Adrenal gland (tissue), 12 donors: Measurements from ENCODE around the gene TRIO. TPM values are rescaled to one million over a fixed set of nuclear protein-coding genes. Genes with fewer than 3 reads are reported as not detected.

Source experiments
- DNase-seq, 7 donors: peaks; one replicate each; pipeline ENCODE4 v3.0.0-alpha.2; 2019 to 2020
- H3K27ac ChIP-seq, 5 donors: fragments of 200-600 bp; sonication (generic) in 4 of 5; 1 replicate in 3 of 5; 2 replicates in 2 of 5; pipeline versions ENCODE4 v1.5.1 to v1.8.0; 2016 to 2020; ENCODE audit warnings: mild to moderate bottlenecking in 1 of 5
- H3K27me3 ChIP-seq: fragments of 200-600 bp; 2 replicates; pipeline ENCODE4 v1.8.0; 2021
- H3K36me3 ChIP-seq, 2 donors: fragments of 200-600 bp; replicated peaks in 1 of 2; 1 replicate in 1 of 2; 2 replicates in 1 of 2; pipeline versions ENCODE4 v1.5.1 to v1.8.0; 2018 to 2022
- H3K4me1 ChIP-seq, 2 donors: fragments of 200-600 bp; replicated peaks in 1 of 2; 1 replicate in 1 of 2; 2 replicates in 1 of 2; pipeline versions ENCODE4 v1.5.1 to v1.8.0; 2018 to 2021
- H3K4me3 ChIP-seq, 4 donors: fragments of 200-600 bp; sonication (generic) in 3 of 4; one replicate each; pipeline ENCODE4 v1.5.1; 2016 to 2018
- H3K9me3 ChIP-seq, 3 donors: fragments of 200-600 bp; sonication (generic) in 1 of 3; replicated peaks in 1 of 3; 1 replicate in 2 of 3; 2 replicates in 1 of 3; pipeline versions ENCODE4 v1.5.1 to v1.8.0; 2016 to 2021
- CTCF ChIP-seq, 6 experiments: fragments of 450-650 bp in 4 of 6; fragments of 200-600 bp in 2 of 6; sonication (generic) in 1 of 6; IDR thresholded peaks; 1 replicate in 5 of 6; 2 replicates in 1 of 6; pipeline versions ENCODE4 v1.5.1 to v1.8.0; 2016 to 2021; ENCODE audit warnings: antibody characterized with exemption in 6 of 6, mild to moderate bottlenecking in 2 of 6, moderate library complexity in 1 of 6
- POLR2A ChIP-seq, 2 donors: fragments of 450-650 bp; IDR thresholded peaks; one replicate each; pipeline ENCODE4 v1.6.1; 2017; ENCODE audit warnings: antibody characterized with exemption in 2 of 2, mild to moderate bottlenecking in 2 of 2, moderate library complexity in 1 of 2
- WGBS, 4 donors: extraction: QIAGEN DNeasy Blood & Tissue Kit in 2 of 4; methylation state at CpG; one replicate each; pipeline versions ENCODE4 v1.1.5 to v1.1.7; 2013 to 2017; 5-methylcytosine and 5-hydroxymethylcytosine counted together
- intact Hi-C, 2 donors: fragments of 100-400 bp; cut with DNase I; formaldehyde crosslinking; loops; one replicate each; pipeline versions ENCODE4 v1.14.1 to v1.15.0; 2022 to 2023
- polyA plus RNA-seq, 3 donors: library from polyadenylated mRNA; stranded (reverse); fragments of 200-250 nt in 2 of 3; fragments of 350-450 nt in 1 of 3; fragmentation: Illumina TruSeq in 1 of 3; extraction: RNeasy Lipid Tissue Mini Kit (QIAGEN cat#74804) in 1 of 3; gene quantifications; one replicate each; pipeline ENCODE4 v1.2.3, GENCODE V29; 2013 to 2014
- total RNA-seq, 9 donors: library from RNA; depleted of rRNA in 4 of 9; stranded (reverse); fragments of >200 nt in 4 of 9; fragments of 120-200 nt in 1 of 9; fragmentation: NEBNext Ultra II Directional in 1 of 9; extraction: Animal tissue kit (Norgen Biotek cat#: 25700) in 1 of 9; gene quantifications; one replicate each; pipeline versions ENCODE4 v1.1.0 to v1.2.4, GENCODE V29; 2013 to 2023
- donor health status: healthy with polysubstance abuse.
- donor health status: Bipolar disorder and iron deficiency.
- donor health status: DM: yes; HTN: yes; CAD: no.
- donor health status: DM: no; HTN: no; CAD: no.
- donor health status: DM: no; HTN: no; CAD: no.
- donor health status: DM: yes; HTN: yes; CAD: no.

TRIO gene
- total and polyA plus RNA-seq, 12 donors: 27.3 to 109 (median 72.4) TPM

GRCh38 chr5:14155739-14156138 is 12.6 kb downstream of the TRIO start:
- Histone ChIP-seq H3K4me3 (no peak overlapping the region), H3K27me3 (no peaks in the 10 kb centered on the region), H3K27ac (no peak overlapping the region), H3K9me3 (no peaks in the 10 kb centered on the region), H3K4me1 (peaks cover 10 to 30% of the 10 kb centered on the region in 2 donors), H3K36me3 (no peaks in the 10 kb centered on the region)
- 94 to 100% (median 95%) methylated on average over 1 of the region's 1 CpG for WGBS, 4 donors
- TF ChIP-seq POLR2A (IDR thresholded peaks at IDR 0.05) (no peak), CTCF (IDR thresholded peaks at IDR 0.05) (no peak)
- DNase-seq: no peak
- intact Hi-C loops: no loop called here

GRCh38 chr5:14156290-14156649 is 13.1 kb downstream of the TRIO start:
- WGBS, 4 donors: 49 to 69% (median 53%) methylated on average over 6 of the region's 6 CpGs
- Histone ChIP-seq H3K4me1 (peaks cover 10 to 30% of the 10 kb centered on the region in 2 donors), H3K4me3 (no peak overlapping the region), H3K9me3 (no peaks in the 10 kb centered on the region), H3K27me3 (no peaks in the 10 kb centered on the region), H3K27ac (peak overlapping the region in 2 of 5 donors; percentile 19 to 70), H3K36me3 (no peaks in the 10 kb centered on the region)
- TF ChIP-seq CTCF (IDR thresholded peaks at IDR 0.05) (no peak), POLR2A (IDR thresholded peaks at IDR 0.05) (no peak)
- DNase-seq: no peak
- intact Hi-C loops: no loop called here

GRCh38 chr5:14156650-14157492 is 13.7 kb downstream of the TRIO start:
- intact Hi-C loops: no loop called here
- DNase-seq: peak in 2 of 7 donors; percentile 31 to 40
- Histone ChIP-seq H3K36me3 (no peaks in the 10 kb centered on the region), H3K9me3 (no peaks in the 10 kb centered on the region), H3K27me3 (no peaks in the 10 kb centered on the region), H3K27ac (peak overlapping the region in 2 of 5 donors; percentile 19 to 70), H3K4me3 (no peak overlapping the region), H3K4me1 (peaks cover 10 to 34% of the 10 kb centered on the region in 2 donors)
- WGBS, 4 donors: 44 to 53% (median 45%) methylated on average over 8 of the region's 8 CpGs
- TF ChIP-seq POLR2A (IDR thresholded peaks at IDR 0.05) (no peak), CTCF (IDR thresholded peaks at IDR 0.05) (no peak)

GRCh38 chr5:14157493-14157782 is 14.3 kb downstream of the TRIO start:
- H3K27me3 ChIP-seq: no peaks in the 10 kb centered on the region
- intact Hi-C loops: no loop called here
- H3K4me1 ChIP-seq: peaks cover 10 to 40% of the 10 kb centered on the region in 2 donors
- no peak for DNase-seq
- WGBS, 4 donors: 83 to 87% (median 85%) methylated on average over 3 of the region's 3 CpGs
- H3K27ac ChIP-seq: peak overlapping the region in 2 of 5 donors; percentile 8 to 70
- H3K9me3 ChIP-seq: no peaks in the 10 kb centered on the region
- TF ChIP-seq POLR2A (IDR thresholded peaks at IDR 0.05): no peak
- no peak for TF ChIP-seq CTCF (IDR thresholded peaks at IDR 0.05)
- H3K36me3 ChIP-seq: no peaks in the 10 kb centered on the region
- H3K4me3 ChIP-seq: no peak overlapping the region
